ENCODE measurements around the gene NBR1. TPM values are rescaled to one million over a fixed set of nuclear protein-coding genes. Genes with fewer than 3 reads are reported as not detected.

NBR1 gene
- total and polyA plus RNA-seq, 4 donors: 18.2 to 74.6 (median 44.7) TPM

DNA sequence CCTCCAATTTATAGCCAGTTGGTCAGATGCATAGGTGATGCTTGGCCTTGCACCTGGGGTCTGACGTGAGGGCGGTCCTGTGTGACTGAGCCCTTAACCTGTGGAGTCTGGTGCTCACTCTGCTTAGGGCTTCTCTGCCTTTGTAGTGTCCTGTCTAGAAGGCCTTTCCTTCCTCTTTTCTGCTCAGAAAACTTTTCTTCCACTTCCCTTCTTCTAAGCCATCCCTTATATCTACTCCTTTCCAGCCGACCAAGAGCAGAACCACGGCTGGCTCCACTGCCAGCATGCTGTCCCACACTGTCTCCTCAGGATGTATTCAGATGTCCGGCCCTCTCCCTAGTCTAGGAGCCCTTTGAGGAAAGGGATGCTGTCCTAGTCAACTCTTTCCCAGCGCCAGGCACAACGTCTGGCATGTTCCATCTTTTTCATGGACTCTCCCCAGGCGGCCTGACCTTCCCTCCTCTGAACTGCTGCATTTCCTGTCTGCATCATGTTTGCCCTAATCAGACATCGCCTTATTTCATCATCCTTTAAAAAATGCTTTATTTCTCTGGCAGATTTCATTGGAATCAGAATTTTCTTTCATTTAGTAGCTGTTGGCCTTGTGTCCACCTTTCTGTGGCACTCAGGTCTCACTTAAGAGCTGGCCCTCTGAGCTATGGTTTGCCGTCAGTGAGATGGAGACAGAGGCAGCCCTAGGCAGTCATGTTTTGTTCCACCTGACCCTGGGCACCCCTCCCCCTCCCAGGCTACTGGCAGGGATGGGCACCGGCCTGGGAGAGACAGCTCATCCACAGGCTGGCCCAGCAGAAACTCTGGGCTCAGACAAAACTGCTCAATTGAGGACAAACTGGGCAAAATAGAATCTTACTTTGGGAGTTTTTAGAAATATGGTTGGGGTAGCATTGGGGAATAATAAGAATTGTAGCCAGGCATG, 30.4 kb upstream of the NBR1 start:
- no peak for TF ChIP-seq RXRA (IDR thresholded peaks at IDR 0.05)
- TF ChIP-seq, protein P1, sequence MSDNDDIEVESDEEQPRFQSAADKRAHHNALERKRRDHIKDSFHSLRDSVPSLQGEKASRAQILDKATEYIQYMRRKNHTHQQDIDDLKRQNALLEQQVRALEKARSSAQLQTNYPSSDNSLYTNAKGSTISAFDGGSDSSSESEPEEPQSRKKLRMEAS (IDR thresholded peaks at IDR 0.05): no peak
- TF ChIP-seq HNF4A (conservative IDR thresholded peaks at IDR 0.05): peak; percentile 17 to 43
- no peak for TF ChIP-seq TAF1 (conservative IDR thresholded peaks at IDR 0.05)
- WGBS: 73% methylated on average over 11 of the region's 11 CpGs

DNA sequence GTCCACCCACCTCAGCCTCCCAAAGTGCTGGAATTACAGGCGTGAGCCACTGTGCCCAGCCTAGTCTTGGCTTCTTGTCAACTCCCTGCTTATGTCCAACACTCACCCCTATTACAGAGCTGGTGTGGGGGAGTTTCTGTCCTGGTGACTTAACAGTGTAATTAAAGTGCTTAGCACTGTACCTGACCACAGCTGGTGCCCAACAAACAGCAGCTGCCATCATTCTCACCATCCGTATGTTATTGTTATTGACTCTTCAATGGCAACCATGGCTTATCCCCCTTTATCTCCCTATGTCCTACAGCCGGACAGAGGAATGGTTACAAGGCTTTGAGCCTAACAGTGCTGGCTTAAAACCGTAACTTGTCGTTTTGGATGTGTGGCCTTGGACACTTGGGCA, 28.9 kb upstream of the NBR1 start:
- no peak overlapping the region for H3K4me3 ChIP-seq (ENCODE audit: low read depth in 1 of 3, low read length in 3 of 3)
- no peak for DNase-seq (ENCODE audit: low spot score)
- no peak for TF ChIP-seq GABPA (IDR thresholded peaks at IDR 0.05 in 1 of 2, conservative IDR thresholded peaks at IDR 0.05 in 1 of 2)
- TF ChIP-seq TAF1 (conservative IDR thresholded peaks at IDR 0.05): no peak
- no peak for TF ChIP-seq HNF4G (IDR thresholded peaks at IDR 0.05)
- TF ChIP-seq NR2F2 (IDR thresholded peaks at IDR 0.05): no peak
- TF ChIP-seq ATF3 (IDR thresholded peaks at IDR 0.05): no peak
- no peak for TF ChIP-seq HNF4A (conservative IDR thresholded peaks at IDR 0.05)
- no peak for TF ChIP-seq REST (IDR thresholded peaks at IDR 0.05)
- no peak for TF ChIP-seq RXRA (IDR thresholded peaks at IDR 0.05)
- TF ChIP-seq FOXA2 (IDR thresholded peaks at IDR 0.05): no peak
- TF ChIP-seq CTCF (IDR thresholded peaks at IDR 0.05; ENCODE audit: low read depth, low read length, missing input control): no peak
- no peak for TF ChIP-seq JUND (IDR thresholded peaks at IDR 0.05)
- H3K4me1 ChIP-seq (ENCODE audit: control insufficient read depth in 4 of 4, insufficient read depth in 4 of 4, low read length in 3 of 4): peaks cover 0 to 4% (median 0%) of the 10 kb centered on the region in 4 donors
- H3K9me3 ChIP-seq (ENCODE audit: control insufficient read depth in 4 of 4, low read length in 3 of 4): no peaks in the 10 kb centered on the region
- H3K9ac ChIP-seq (ENCODE audit: low read depth in 1 of 2, low read length in 2 of 2): no peak overlapping the region
- H3K27me3 ChIP-seq (ENCODE audit: control insufficient read depth in 4 of 4, insufficient read depth in 4 of 4, low read length in 3 of 4): no peaks in the 10 kb centered on the region
- 96% methylated on average over 5 of the region's 5 CpGs for WGBS
- H3K36me3 ChIP-seq (ENCODE audit: control insufficient read depth in 4 of 4, insufficient read depth in 3 of 4, low read depth in 1 of 4, low read length in 3 of 4): peaks cover 0 to 4% (median 2%) of the 10 kb centered on the region in 4 donors
- H3K27ac ChIP-seq (ENCODE audit: low read depth in 1 of 2, low read length in 2 of 2): no peak overlapping the region

More for the DNA sequence above, 30.4 kb upstream of the NBR1 start:
- Histone ChIP-seq H3K27me3 (ENCODE audit: control insufficient read depth in 4 of 4, insufficient read depth in 4 of 4, low read length in 3 of 4) (no peaks in the 10 kb centered on the region), H3K4me3 (ENCODE audit: low read depth in 1 of 3, low read length in 3 of 3) (no peak overlapping the region), H3K4me1 (ENCODE audit: control insufficient read depth in 4 of 4, insufficient read depth in 4 of 4, low read length in 3 of 4) (peaks cover 0 to 4% (median under 1%) of the 10 kb centered on the region in 4 donors), H3K9me3 (ENCODE audit: control insufficient read depth in 4 of 4, low read length in 3 of 4) (no peaks in the 10 kb centered on the region), H3K27ac (ENCODE audit: low read depth in 1 of 2, low read length in 2 of 2) (no peak overlapping the region), H3K36me3 (ENCODE audit: control insufficient read depth in 4 of 4, insufficient read depth in 3 of 4, low read depth in 1 of 4, low read length in 3 of 4) (peaks cover 0 to 4% (median 2%) of the 10 kb centered on the region in 4 donors), H3K9ac (ENCODE audit: low read depth in 1 of 2, low read length in 2 of 2) (no peak overlapping the region)
- DNase-seq (ENCODE audit: low spot score): no peak

Measured in liver (tissue), 9 donors.